ENCODE data around the gene SGK1.
"Not testable (repeated sequence)": the region's sequence is repeated elsewhere in the genome, so short reads cannot be mapped to it uniquely, and the experiment has no call there.

- not testable (repeated sequence) for TF ChIP-seq TAF1 (IDR thresholded peaks at IDR 0.05; ENCODE audit: low read depth, low read length); POLR2A (IDR thresholded peaks at IDR 0.05; ENCODE audit: low read depth, low read length); POLR2AphosphoS5 (IDR thresholded peaks at IDR 0.05; ENCODE audit: low read depth, low read length); POU2F2 (IDR thresholded peaks at IDR 0.05; ENCODE audit: low read depth, low read length); PAX5 (IDR thresholded peaks at IDR 0.05; ENCODE audit: insufficient read depth, low read length, severe bottlenecking); SPI1 (IDR thresholded peaks at IDR 0.05; ENCODE audit: low read depth, low read length)
These were observed 136.7 kb downstream of the SGK1 start for GRCh38 chr6:134181251-134181650.
